Right renal pelvis (tissue), 4 donors: ENCODE data around the gene ALG11. TPM values are rescaled to one million over a fixed set of nuclear protein-coding genes. Genes with fewer than 3 reads are reported as not detected.
A peak's percentile ranks its signal among the peaks of the same experiment; 100 is the strongest.
"Not testable (repeated sequence)": the region's sequence is repeated elsewhere in the genome, so short reads cannot be mapped to it uniquely, and the experiment has no call there.

Experiments used
- DNase-seq, 4 donors: peaks; one replicate each; pipeline ENCODE4 v3.0.0-alpha.2; 2013; ENCODE audit warnings: low read depth in 4 of 4, low spot score in 3 of 4, missing footprints in 1 of 4
- polyA plus RNA-seq, 4 donors: library from polyadenylated mRNA; unstranded; fragments of 120-200 nt; gene quantifications; one replicate each; pipeline ENCODE4 v1.2.1, GENCODE V29; 2013; ENCODE audit not compliant: insufficient read length in 4 of 4

The ALG11 gene
- polyA plus RNA-seq: 10 to 100 TPM; 25.5 to 36.3 (median 31.8) TPM

- DNase-seq: peak; percentile 95 to 98 (median 96)
These were observed at the start of gene ALG11 for GRCh38 chr13:52011632-52012511. Gene ALG11 (plus strand): TSS chr13:52012398. CDS start chr13:52012419, 21 bp downstream.

DNA sequence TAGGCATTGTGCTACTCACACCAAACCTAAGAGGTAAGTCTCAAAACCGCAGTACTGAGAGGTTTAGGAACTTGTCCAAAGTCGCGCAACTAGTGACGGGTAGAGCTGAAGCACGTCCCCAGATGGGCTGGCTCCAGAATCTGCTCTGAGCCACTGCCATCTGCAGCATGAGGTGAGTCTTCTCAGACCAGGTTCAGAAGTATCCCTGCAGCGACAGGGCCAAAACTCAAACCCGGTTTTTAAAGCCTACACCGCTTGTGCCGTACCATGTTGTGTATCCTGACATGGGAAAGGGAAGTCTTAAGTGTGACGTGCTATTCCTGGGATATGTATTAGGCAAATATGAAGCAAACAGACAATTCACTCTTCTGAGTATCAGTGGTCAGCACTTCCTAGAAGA, 46.0 kb upstream of the ALG11 start:
- no peak for DNase-seq

DNA sequence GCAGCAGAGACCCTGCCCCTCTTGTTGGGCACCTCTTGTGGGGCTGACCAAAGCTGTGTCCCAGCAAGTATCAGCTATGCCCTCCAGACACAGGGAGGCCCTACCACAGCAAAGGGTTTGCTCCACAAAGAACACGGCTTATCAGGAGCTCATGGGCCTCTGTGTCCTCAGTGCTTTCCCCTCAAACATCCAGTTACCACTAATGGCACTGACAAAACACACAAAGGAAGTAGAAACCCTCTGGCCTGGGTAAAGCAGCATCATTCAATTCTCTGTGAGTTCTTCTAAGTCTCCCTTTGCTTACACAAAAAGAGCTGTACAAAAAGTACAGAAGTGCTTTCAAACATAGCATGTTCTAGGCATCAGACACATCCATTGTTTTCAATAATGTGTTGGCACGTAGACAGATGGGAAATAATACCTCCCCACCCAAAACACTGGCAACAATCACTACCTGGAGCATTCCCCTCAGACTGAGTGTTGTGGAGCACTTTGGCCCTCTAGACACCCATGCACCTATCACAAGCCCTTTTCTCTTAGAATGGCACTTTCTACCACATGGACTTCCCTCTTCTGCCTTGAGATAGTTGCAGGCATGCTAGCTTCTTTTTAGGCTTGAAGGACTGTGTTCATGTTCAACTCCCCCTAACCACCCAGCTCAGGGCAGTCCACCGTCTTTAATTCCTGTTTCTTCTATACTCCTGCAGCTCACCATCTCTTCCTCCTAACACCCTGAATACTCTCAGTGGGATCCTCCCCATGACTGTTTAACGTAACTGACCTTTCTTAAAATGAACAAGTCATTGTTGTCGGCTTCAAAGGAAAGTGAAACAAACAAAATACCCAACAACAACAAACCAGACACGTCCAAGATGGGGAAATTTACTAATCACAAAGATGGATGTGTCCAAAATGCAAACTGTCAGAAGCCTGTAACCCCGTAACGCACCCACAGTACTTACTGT, 44.4 kb upstream of the ALG11 start:
- DNase-seq: no peak

DNA sequence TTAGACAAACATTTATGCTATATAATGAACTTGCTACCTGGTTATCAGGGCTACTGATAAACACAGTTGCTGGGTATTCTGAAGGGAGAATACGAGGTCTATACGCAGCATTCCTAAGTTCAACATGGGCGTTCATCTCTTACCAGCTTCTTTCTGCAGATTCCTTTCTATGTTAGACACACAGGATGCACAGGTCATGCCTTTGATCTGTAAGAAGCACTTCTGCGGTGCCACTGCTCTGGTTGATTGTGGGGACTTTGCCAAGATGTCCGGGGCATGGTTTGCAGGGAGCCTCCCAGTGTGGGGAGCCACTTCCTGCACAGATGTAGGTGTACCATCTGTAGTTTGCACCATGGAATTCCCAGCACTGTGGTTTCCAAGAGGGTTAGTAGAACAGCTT, 41.8 kb upstream of the ALG11 start:
- DNase-seq: no peak

GRCh38 chr13:51971520-51972426, 40.4 kb upstream of the ALG11 start:
- DNase-seq: no peak

DNA sequence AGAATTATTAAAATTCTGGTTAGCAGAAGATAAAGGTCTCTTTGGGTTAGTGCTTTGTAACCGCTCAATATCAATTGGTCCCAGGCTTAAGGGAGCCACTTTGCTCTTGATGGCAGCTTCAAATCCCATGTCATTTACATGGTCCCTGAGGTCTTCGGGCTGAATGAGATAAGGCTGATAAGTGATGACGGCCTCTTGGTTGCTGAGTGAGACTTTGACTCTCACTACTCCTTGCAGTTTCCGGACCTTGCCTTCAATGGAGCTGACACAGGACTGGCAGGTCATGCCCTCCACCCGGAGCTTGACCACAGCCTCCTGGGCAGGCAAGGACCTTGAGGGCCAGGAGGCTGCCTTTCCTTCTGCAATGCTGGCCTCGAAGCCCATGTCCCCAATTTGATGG, 37.7 kb upstream of the ALG11 start:
- DNase-seq: no peak

GRCh38 chr13:51976423-51976822, 35.8 kb upstream of the ALG11 start:
- no peak for DNase-seq

GRCh38 chr13:51976890-51977289, 35.3 kb upstream of the ALG11 start:
- DNase-seq: no peak

- DNase-seq: no peak
These were observed 34.6 kb upstream of the ALG11 start for GRCh38 chr13:51977625-51978024.

DNA sequence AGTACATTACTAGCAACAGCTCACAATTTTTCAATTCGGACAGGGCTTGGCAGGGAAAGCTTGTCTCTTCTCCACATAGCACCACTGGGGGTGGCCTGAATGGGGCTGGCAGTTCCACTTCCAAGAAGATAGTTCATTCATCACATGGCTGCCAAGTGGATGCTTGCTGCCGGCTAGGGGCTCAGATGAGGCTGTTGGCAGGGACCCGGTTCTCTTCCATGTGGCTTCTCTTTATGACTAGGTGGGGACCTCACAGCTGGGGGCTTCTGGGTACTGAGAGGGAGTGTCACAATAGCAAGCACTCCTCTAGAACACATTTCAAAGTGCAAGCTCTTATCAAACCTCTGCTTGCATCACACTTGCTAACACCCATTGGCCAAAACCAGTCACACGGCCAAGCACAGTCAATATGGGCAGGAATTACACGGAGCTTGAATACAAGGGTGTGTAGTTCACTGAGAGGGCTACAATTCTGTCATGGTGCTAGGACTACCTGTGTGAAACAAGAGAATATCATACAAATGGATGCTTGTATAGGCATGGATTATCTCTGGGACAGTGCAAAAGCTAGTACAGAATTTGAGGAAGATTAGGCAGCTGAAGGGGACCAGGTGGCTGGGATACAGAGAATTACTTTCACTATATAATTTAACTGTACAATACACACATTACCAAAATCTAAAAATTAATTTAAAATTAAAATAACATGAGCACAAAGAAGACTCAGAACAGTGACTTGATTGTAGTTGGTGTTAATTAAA, 33.2 kb upstream of the ALG11 start:
- DNase-seq: no peak

- no peak for DNase-seq
These were observed 31.3 kb upstream of the ALG11 start for GRCh38 chr13:51980908-51981307.

DNA sequence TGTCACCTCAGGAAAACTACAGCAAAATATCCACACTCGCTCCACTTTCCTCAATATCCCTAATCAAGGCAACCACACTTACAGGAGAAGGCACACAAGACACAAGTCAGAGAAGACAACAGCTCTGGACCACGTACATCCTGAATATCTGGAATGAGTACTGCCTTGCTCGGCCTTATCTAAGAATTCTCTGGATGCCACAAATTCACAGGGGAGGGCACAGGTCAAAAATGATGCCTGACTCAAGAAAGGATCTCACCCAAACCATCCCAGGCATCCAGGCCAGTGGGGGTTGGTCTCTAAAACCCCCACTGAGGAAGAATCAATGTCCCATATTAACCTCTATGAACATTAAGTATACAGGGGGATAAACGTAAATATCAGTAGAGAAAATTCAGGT, 30.8 kb upstream of the ALG11 start:
- DNase-seq: no peak

GRCh38 chr13:51983292-51983691, 28.9 kb upstream of the ALG11 start:
- not testable (repeated sequence) for DNase-seq

DNA sequence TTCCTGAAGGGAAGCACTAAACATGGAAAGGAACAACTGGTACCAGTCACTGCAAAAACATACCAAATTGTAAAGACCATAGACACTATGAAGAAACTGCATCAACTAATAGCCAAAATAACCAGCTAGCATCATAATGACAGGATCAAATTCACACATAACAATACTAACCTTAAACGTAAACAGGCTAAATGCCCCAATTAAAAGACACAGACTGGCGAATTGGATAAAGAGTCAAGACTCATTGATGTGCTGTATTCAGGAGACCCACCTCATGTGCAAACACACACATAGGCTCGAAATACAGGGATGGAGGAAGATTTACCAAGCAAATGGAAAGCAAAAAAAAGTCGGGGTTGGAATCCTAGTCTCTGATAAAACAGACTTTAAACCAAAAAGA, 27.3 kb upstream of the ALG11 start:
- not testable (repeated sequence) for DNase-seq

DNA sequence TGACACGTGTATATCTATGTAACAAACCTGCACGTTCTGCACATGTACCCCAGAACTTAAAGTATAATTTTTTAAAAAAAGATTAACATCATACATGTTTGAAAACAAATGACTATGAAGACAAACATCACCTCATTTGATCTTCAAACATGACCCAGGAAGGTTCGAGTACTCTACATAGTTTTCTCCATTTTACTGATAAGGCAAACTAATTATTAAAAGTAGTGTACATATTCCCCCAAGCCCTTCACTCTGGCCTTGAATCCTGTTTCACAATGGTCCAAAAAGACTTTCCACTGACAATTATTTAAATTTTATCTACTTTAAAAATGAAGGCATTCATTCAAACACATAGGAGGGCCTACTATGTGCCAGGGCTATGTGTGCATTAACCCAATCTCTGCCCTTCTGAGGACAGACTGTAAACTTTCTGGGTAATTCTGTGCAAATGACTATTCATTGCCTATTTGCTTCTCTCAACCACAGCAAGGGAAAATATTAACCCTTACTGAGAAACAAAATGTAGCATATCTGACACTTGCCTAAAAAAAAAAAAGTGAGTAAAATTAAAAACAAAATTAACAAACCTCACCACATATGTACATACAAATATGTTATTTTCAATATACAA, 23.1 kb upstream of the ALG11 start:
- DNase-seq: no peak

DNA sequence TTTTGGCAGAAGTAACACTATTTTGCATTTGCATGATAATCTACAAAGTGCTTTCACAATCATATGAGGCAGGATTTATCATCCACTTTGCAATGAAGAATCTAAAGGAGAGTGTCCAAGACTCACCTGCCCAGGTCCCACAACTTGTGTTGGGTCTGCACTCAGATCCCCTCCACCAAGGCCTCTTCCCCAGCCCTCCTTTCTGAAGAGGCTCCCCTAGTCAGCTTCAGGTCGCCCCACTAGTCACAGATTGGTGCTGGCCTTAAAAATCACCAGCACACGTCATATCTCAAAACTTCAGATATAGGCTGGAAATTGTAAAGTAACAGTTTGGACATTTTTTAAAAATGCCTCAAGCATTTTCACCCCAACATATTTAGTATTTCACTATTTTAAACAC, 18.5 kb upstream of the ALG11 start:
- DNase-seq: no peak

DNA sequence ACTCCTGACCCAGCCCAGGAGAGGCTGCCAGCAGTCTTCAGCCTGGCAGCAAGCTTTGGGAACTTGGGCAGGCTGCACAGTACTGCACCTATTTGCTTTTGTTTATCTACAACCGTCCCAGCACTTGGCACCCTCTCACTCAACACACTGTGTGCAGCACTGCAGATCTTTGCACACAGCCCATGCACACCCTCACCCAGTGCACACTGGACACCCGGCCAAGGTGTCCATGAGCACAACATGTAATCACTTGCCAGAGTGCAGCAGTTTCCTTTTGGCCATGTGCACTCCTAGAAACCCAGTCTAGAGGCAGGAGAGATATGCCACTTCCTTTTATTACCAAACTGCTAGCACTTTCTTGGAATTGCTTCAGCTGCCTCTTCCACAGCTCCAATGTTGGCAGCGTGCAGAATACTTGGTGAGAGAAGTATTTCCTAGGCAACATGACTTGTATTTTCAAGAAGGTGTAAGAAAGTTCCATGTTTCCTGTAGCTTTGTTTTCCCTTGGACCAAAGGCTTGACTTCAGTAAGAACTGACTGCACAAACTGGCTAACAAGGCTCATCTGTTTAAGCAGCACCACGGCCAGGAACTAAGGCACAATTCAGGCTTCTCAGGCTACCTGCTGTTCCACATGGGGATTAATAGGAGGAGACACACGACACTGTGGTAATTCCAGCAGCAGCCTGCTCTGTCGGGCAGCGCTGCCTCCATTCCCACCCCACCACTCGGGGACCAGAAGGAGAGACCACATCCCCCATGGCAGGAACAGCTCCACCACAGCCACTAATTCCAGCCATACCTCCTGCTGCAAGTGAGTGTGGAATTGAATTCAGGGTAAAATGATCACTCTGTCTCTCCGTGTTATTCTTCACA, 16.3 kb upstream of the ALG11 start:
- no peak for DNase-seq

- no peak for DNase-seq
These were observed 15.6 kb upstream of the ALG11 start for GRCh38 chr13:51996641-51997040.
